PFSK-1 (cell line): Measurements from ENCODE around the gene HECTD2.

ENCODE experiments used
- FOXP2 ChIP-seq: optimal IDR thresholded peaks from 2 replicates; pipeline ENCODE3; 2011; ENCODE audit warnings: borderline replicate concordance, control low read depth, inconsistent platforms; ENCODE audit not compliant: insufficient read depth; ENCODE audit errors: extremely low read length, extremely low read depth
- POLR2AphosphoS5 ChIP-seq: IDR thresholded peaks from 2 replicates; pipeline ENCODE4 v1.6.1; 2012; ENCODE audit warnings: low read depth, mild to moderate bottlenecking, control low read depth, low read length, moderate library complexity
- REST ChIP-seq, 2 experiments: IDR thresholded peaks; 2 replicates each; pipeline versions ENCODE4 v1.6.1 to v1.8.0; 2011 to 2012; ENCODE audit warnings: low read depth in 2 of 2, low read length in 2 of 2, control low read depth in 1 of 2, inconsistent platforms in 1 of 2, mild to moderate bottlenecking in 1 of 2, moderate library complexity in 1 of 2; ENCODE audit not compliant: insufficient read depth in 1 of 2
- SIN3A ChIP-seq: IDR thresholded peaks from 2 replicates; pipeline ENCODE4 v1.6.1; 2012; ENCODE audit warnings: mild to moderate bottlenecking, low read length, moderate library complexity, borderline replicate concordance; ENCODE audit not compliant: insufficient read depth
- TAF1 ChIP-seq: IDR thresholded peaks from 2 replicates; pipeline ENCODE4 v1.6.1; 2012; ENCODE audit warnings: low read length, control low read depth, borderline replicate concordance; ENCODE audit not compliant: insufficient read depth

The HECTD2 gene

GRCh38 chr10:91520661-91521060 is 110.5 kb downstream of the HECTD2 start:
- TF ChIP-seq POLR2AphosphoS5 (no peak), TAF1 (no peak), FOXP2 (no peak), REST (IDR thresholded peaks at IDR 0.05; ENCODE audit: insufficient read depth in 1 of 2, low read depth in 2 of 2, low read length in 2 of 2) (no peak), SIN3A (no peak)

GRCh38 chr10:91521439-91521838 is 111.3 kb downstream of the HECTD2 start:
- no peak for TF ChIP-seq SIN3A
- no peak for TF ChIP-seq TAF1
- TF ChIP-seq FOXP2 = no peak
- no peak for TF ChIP-seq REST (IDR thresholded peaks at IDR 0.05; ENCODE audit: insufficient read depth in 1 of 2, low read depth in 2 of 2, low read length in 2 of 2)
- no peak for TF ChIP-seq POLR2AphosphoS5

GRCh38 chr10:91525896-91526712 is 116.0 kb downstream of the HECTD2 start:
- TF ChIP-seq POLR2AphosphoS5 (no peak), TAF1 (no peak), FOXP2 (no peak), SIN3A (no peak), REST (IDR thresholded peaks at IDR 0.05; ENCODE audit: insufficient read depth in 1 of 2, low read depth in 2 of 2, low read length in 2 of 2) (no peak)

- no peak for TF ChIP-seq SIN3A
- TF ChIP-seq POLR2AphosphoS5 = no peak
- no peak for TF ChIP-seq FOXP2
- TF ChIP-seq TAF1 = no peak
- TF ChIP-seq REST (IDR thresholded peaks at IDR 0.05; ENCODE audit: insufficient read depth in 1 of 2, low read depth in 2 of 2, low read length in 2 of 2) = no peak
Observed at GRCh38 chr10:91528080-91528479, 117.9 kb downstream of the HECTD2 start.

- TF ChIP-seq POLR2AphosphoS5 = no peak
- TF ChIP-seq SIN3A = no peak
- TF ChIP-seq REST (IDR thresholded peaks at IDR 0.05; ENCODE audit: insufficient read depth in 1 of 2, low read depth in 2 of 2, low read length in 2 of 2) = no peak
- TF ChIP-seq FOXP2 = no peak
- no peak for TF ChIP-seq TAF1
Observed at GRCh38 chr10:91528768-91529167, 118.6 kb downstream of the HECTD2 start.
